Psoas muscle (tissue), 8 donors: ENCODE results near the gene LAMA4. TPM values are rescaled to one million over a fixed set of nuclear protein-coding genes. Genes with fewer than 3 reads are reported as not detected.
A peak's percentile ranks its signal among the peaks of the same experiment; 100 is the strongest.

Source experiments
- ATAC-seq, 4 donors: fragments of 200-7000 bp; cut with Tn5 transposase; one replicate each; pipeline ENCODE4 v1.9.1; 2020; ENCODE audit warnings: moderate library complexity in 3 of 4, mild to moderate bottlenecking in 2 of 4
- DNase-seq, 2 donors: peaks; one replicate each; pipeline ENCODE4 v3.0.0-alpha.2; 2020
- H3K27ac ChIP-seq: fragments of 200-600 bp; one replicate; pipeline ENCODE4 v1.8.0; 2022
- H3K27me3 ChIP-seq, 3 donors: fragments of 200-600 bp in 1 of 3; one replicate each; pipeline versions ENCODE4 v1.6.1 to v1.8.0; 2013 to 2022; ENCODE audit warnings: low read length in 2 of 3, mild to moderate bottlenecking in 2 of 3, moderate library complexity in 1 of 3; ENCODE audit not compliant: insufficient read depth in 3 of 3
- H3K36me3 ChIP-seq, 2 donors: fragments of 200-600 bp in 1 of 2; one replicate each; pipeline versions ENCODE4 v1.6.1 to v1.8.0; 2013 to 2022; ENCODE audit warnings: low read depth in 1 of 2, mild to moderate bottlenecking in 1 of 2, moderate library complexity in 1 of 2; ENCODE audit not compliant: insufficient read depth in 1 of 2
- H3K4me1 ChIP-seq: fragments of 200-600 bp; one replicate; pipeline ENCODE4 v1.8.0; 2022
- H3K4me3 ChIP-seq: fragments of 200-600 bp; one replicate; pipeline ENCODE4 v1.8.0; 2022; ENCODE audit warnings: mild to moderate bottlenecking
- H3K9me3 ChIP-seq: fragments of 200-600 bp; one replicate; pipeline ENCODE4 v1.8.0; 2022
- CTCF ChIP-seq: fragments of 200-600 bp; IDR thresholded peaks from one replicate; pipeline ENCODE4 v1.8.0; 2022; ENCODE audit warnings: antibody characterized with exemption
- WGBS, 3 donors: extraction: QIAGEN DNeasy Blood & Tissue Kit; methylation state at CpG; one replicate each; pipeline versions ENCODE4 v1.1.6 to v1.1.7; 2013; 5-methylcytosine and 5-hydroxymethylcytosine counted together
- intact Hi-C, 2 donors: fragments of 100-400 bp; cut with DNase I; formaldehyde crosslinking; loops; one replicate each; pipeline versions ENCODE4 v1.11.0 to v1.14.2; 2022
- polyA plus RNA-seq, 3 donors: library from polyadenylated mRNA; stranded (reverse); fragments of 200-250 nt; gene quantifications; one replicate each; pipeline ENCODE4 v1.2.3, GENCODE V29; 2013
- total RNA-seq, 4 donors: library from RNA; stranded (reverse); fragmentation: NEBNext Ultra II Directional in 2 of 4; extraction: Animal tissue kit (Norgen Biotek cat#: 25700) in 2 of 4; gene quantifications; one replicate each; pipeline versions ENCODE4 v1.2.1 to v1.2.4, GENCODE V29; 2021 to 2023
- donor health status: healthy with polysubstance abuse.
- donor health status: DM: no; HTN: no; CAD: no; lungs with moderate emphysema.
- donor health status: Bipolar disorder and iron deficiency.
- donor health status: healthy.
- donor health status: DM: yes; HTN: yes; CAD: no.
- donor health status: DM: no; HTN: no; CAD: no.
- donor health status: DM: no; HTN: no; CAD: no.
- donor health status: DM: yes; HTN: yes; CAD: no.

The LAMA4 gene
- total and polyA plus RNA-seq, 7 donors = 3.0 to 15.8 (median 5.3) TPM

DNA sequence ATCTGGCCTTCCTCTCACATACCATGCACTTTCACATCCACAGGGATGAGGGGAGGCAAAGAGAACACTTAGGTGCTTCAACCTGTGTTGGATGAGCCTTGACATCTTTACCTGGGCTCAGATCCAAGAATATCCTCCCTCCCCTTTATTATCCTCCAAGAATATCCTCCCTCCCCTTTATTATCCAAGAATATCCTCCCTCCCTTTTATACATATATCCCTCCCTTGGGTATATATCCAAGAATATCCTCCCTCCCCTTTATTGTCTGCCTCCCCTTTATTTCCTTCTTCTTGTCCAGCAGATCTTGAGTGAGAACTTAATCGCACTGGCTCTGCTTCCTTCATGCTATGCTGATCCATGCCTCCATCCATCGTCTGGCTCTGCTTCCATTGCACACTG is 30.3 kb downstream of the LAMA4 start:
- ATAC-seq (no peak), DNase-seq (no peak)
- no peaks in the 10 kb centered on the region for H3K27me3 ChIP-seq
- peak overlapping the region; percentile 55 for H3K27ac ChIP-seq
- peaks cover 3% of the 10 kb centered on the region for H3K4me1 ChIP-seq
- 80 to 87% (median 85%) methylated on average over 2 of the region's 2 CpGs for WGBS, 3 donors
- H3K4me3 ChIP-seq = no peak overlapping the region
- H3K9me3 ChIP-seq = no peaks in the 10 kb centered on the region
- intact Hi-C loops = no loop called here
- no peak for TF ChIP-seq CTCF
- no peaks in the 10 kb centered on the region for H3K36me3 ChIP-seq

DNA sequence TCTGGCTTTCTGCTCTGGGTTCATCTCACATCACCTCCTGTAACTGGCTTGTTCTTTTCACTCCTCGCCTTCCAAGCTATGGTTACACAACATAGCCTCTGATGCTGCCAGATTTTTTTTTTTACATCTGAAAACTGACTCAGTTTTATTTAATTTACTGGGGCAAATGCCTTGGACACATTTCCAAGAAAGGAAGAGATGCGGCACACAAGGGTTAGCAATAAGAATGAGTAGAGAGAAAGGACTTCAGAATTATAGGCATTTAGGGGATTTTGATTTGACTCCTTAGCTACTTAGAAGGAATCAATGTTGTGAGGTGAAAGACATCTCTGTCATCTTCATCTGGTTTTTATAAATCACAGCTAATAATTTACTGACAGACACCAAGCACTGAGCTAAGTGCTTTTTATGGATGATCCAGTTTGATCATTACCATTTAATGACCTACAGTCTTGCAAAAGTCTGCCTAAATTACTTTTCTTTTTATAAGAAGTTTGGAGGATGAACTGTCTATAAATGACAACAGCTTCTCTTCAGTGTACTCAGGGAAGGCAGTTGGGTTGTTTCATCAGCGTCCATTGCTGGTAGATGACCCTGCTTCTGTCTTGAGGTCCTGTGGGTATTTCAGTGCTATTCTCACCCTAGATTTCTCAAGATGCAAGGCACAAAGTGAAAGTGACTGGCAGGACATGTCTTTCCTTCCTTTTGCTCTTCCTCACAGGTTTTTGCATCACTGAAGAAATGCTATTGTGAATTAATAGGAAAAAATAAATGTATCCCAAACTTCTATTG is 31.1 kb downstream of the LAMA4 start:
- Histone ChIP-seq H3K4me3 (no peak overlapping the region), H3K9me3 (no peaks in the 10 kb centered on the region), H3K27me3 (no peaks in the 10 kb centered on the region), H3K36me3 (no peaks in the 10 kb centered on the region), H3K4me1 (peaks cover 3% of the 10 kb centered on the region), H3K27ac (peak overlapping the region; percentile 55)
- peak in 3 of 4 donors; percentile 61 to 78 (median 64) for ATAC-seq
- intact Hi-C loops = no loop called here
- WGBS, 3 donors = 32 to 51% (median 36%) methylated on average over 3 of the region's 3 CpGs
- no peak for TF ChIP-seq CTCF
- no peak for DNase-seq

- no peaks in the 10 kb centered on the region for H3K27me3 ChIP-seq
- ATAC-seq (peak; percentile 17 to 54 (median 32)), DNase-seq (no peak)
- WGBS, 3 donors = 64 to 69% (median 67%) methylated on average over 6 of the region's 6 CpGs
- no peak for TF ChIP-seq CTCF
- H3K36me3 ChIP-seq = no peaks in the 10 kb centered on the region
- no peaks in the 10 kb centered on the region for H3K9me3 ChIP-seq
- H3K27ac ChIP-seq = peak overlapping the region; percentile 30
- H3K4me1 ChIP-seq = peaks cover 3% of the 10 kb centered on the region
- H3K4me3 ChIP-seq = no peak overlapping the region
- intact Hi-C loops = no loop called here
Observed at GRCh38 chr6:112221981-112222852, 32.1 kb downstream of the LAMA4 start.

- intact Hi-C loops = no loop called here
- no peak for DNase-seq
- no peaks in the 10 kb centered on the region for H3K36me3 ChIP-seq
- H3K9me3 ChIP-seq = no peaks in the 10 kb centered on the region
- H3K4me3 ChIP-seq = no peak overlapping the region
- peaks cover 3% of the 10 kb centered on the region for H3K4me1 ChIP-seq
- no peak for TF ChIP-seq CTCF
- ATAC-seq = no peak
- peak overlapping the region; percentile 13 for H3K27ac ChIP-seq
- no peaks in the 10 kb centered on the region for H3K27me3 ChIP-seq
Observed at GRCh38 chr6:112221561-112221960, 32.8 kb downstream of the LAMA4 start.
